ENCODE measurements around the gene XAB2.

XAB2 gene

DNA sequence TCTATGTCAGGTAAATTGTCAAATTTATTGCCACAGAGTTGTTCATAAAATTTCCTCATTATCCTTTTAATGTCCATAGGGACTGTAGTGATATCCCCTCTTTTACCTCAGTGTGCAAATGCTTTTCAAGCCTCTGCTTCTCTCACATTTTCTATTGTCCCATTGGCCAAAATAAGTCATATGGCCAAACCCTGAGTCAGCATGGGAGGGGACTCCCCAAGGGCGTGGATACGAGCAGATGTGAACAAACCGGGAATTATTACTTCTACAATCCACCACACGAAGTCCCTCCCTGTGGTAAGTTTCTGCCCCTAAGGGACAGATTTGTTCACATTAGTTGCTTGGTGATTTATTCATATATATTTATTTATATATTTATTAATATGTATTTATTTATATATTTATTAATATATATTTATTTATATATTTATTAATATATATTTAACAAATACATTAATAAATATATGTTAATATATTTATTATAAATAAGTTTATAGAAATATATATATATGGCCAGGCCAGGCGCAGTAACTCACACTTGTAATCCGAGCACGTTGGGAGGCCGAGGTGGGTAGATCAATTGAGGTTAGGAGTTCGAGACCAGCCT is 53.8 kb downstream of the XAB2 start:
- no peak for DNase-seq

DNA sequence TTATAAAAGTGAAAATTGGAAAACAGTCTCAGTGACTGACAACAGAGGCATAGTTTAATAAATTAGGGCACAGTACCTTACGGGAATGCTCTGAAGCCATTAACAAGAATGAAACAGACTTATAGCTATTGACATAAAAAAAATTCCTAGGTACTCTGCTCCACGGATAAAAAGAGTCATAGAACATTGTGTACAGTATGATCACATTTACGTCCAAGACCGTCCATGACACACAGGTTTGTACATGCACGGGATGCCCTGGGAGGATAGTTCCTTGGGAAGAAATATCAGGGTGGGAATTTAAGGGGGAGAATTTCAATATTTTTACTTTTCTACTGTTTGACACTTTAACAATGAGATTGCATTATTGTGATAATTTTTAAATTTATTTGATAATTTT is 58.6 kb downstream of the XAB2 start:
- DNase-seq, result no peak
